T1000 (cell line): ENCODE results near the gene ANKRD17.

ENCODE experiments used
- DNase-seq: peaks from one replicate; lab custom pipeline; 2025; ENCODE audit warnings: mixed read lengths; lab: John Stamatoyannopoulos, UW

The ANKRD17 gene

GRCh38 chr4:73053076-73053475, 205.5 kb downstream of the ANKRD17 start:
- no peak for DNase-seq

GRCh38 chr4:73051625-73052024, 207.0 kb downstream of the ANKRD17 start:
- no peak for DNase-seq

GRCh38 chr4:73045879-73046278, 212.7 kb downstream of the ANKRD17 start:
- no peak for DNase-seq

- no peak for DNase-seq
These were observed 221.5 kb downstream of the ANKRD17 start for GRCh38 chr4:73037057-73037456.

GRCh38 chr4:73036123-73036522, 222.5 kb downstream of the ANKRD17 start:
- DNase-seq: no peak

- DNase-seq: no peak
These were observed 223.7 kb downstream of the ANKRD17 start for GRCh38 chr4:73034896-73035295.

GRCh38 chr4:73028621-73029020, 230.0 kb downstream of the ANKRD17 start:
- DNase-seq: no peak
